Neural progenitor cell (in vitro differentiated cells): ENCODE data around the gene TICAM2.

Source experiments
- EZH2 ChIP-seq: fragments of 200-600 bp; sonication (generic); IDR thresholded peaks from 2 replicates; pipeline ENCODE4 v1.6.1; 2017; ENCODE audit warnings: antibody characterized with exemption, mild to moderate bottlenecking, moderate library complexity
- EZH2phosphoT487 ChIP-seq: fragments of 200-600 bp; sonication (generic); IDR thresholded peaks from 2 replicates; pipeline ENCODE4 v1.6.1; 2017; ENCODE audit warnings: antibody characterized with exemption
- TF ChIP-seq, protein P1 (sequence below): fragments of 200-600 bp; sonication (generic); IDR thresholded peaks from 2 replicates; pipeline ENCODE4 v1.5.1; 2017; ENCODE audit warnings: antibody characterized with exemption, mild to moderate bottlenecking

DNA sequence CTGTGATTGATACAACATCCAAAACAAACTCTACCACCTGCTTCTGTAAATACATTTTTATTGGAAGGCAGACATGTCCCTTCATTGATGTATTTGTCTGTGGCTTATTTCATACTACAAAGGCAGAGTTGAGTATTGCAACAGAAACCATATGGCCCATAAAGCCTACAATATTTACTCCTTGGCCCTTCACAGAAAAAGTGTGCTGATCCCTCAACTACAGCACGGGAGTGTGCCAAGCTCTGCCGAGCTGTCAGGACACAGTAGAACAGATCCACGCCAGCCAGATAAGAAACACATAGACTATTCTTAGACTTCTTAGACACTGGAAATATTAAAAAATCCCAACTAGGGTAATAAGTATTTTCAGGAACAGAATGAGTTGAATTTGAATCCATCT lies 13.2 kb downstream of the TICAM2 start:
- TF ChIP-seq, protein P1, sequence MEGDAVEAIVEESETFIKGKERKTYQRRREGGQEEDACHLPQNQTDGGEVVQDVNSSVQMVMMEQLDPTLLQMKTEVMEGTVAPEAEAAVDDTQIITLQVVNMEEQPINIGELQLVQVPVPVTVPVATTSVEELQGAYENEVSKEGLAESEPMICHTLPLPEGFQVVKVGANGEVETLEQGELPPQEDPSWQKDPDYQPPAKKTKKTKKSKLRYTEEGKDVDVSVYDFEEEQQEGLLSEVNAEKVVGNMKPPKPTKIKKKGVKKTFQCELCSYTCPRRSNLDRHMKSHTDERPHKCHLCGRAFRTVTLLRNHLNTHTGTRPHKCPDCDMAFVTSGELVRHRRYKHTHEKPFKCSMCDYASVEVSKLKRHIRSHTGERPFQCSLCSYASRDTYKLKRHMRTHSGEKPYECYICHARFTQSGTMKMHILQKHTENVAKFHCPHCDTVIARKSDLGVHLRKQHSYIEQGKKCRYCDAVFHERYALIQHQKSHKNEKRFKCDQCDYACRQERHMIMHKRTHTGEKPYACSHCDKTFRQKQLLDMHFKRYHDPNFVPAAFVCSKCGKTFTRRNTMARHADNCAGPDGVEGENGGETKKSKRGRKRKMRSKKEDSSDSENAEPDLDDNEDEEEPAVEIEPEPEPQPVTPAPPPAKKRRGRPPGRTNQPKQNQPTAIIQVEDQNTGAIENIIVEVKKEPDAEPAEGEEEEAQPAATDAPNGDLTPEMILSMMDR, result no peak
- TF ChIP-seq EZH2 (no peak), EZH2phosphoT487 (no peak)
